ENCODE measurements around the gene ARL2. TPM values are rescaled to one million over a fixed set of nuclear protein-coding genes. Genes with fewer than 3 reads are reported as not detected.

ARL2 gene
- total RNA-seq, 1 experiment from 2014 or later, result 171 TPM

- H3K4me1 Mint-ChIP-seq, result peaks cover 21% of the 10 kb centered on the region
- CTCF ChIA-PET, result interaction anchor here (1.1 to 2.7 kb wide), 2 partner anchors 32 to 37 kb away, joined by 3 to 8 read pairs; partner anchors contain the start of gene ARL2
- ATAC-seq, result no peak
Measured at GRCh38 chr11:65045728-65046127, 31.8 kb downstream of the ARL2 start.

GRCh38 chr11:65047581-65048422 lies 33.8 kb downstream of the ARL2 start:
- H3K27ac Mint-ChIP-seq, result no peak overlapping the region
- ATAC-seq, result peak; percentile 54
- H3K27me3 Mint-ChIP-seq (ENCODE audit: low read depth), result no peaks in the 10 kb centered on the region
- H3K9me3 Mint-ChIP-seq, result no peaks in the 10 kb centered on the region
- peak overlapping the region; percentile 62 for H3K4me3 Mint-ChIP-seq
- ChIA-PET CTCF (interaction anchor here (0.6 to 1.3 kb wide), 8 partner anchors 9 to 307 kb away, joined by 3 to 8 read pairs (median 4); partner anchors contain the start of gene ARL2), POLR2A (no interaction called here)
- peaks cover 14% of the 10 kb centered on the region for H3K4me1 Mint-ChIP-seq
- H3K36me3 Mint-ChIP-seq, result peaks cover 5% of the 10 kb centered on the region
- DNase-seq (ENCODE audit: low spot score), result peak; percentile 47
- TF ChIP-seq ATF3 (CRISPR knock-in tag; conservative IDR thresholded peaks at IDR 0.05) (no peak), NR1H2 (CRISPR knock-in tag; IDR thresholded peaks at IDR 0.05) (no peak), GABPB1 (CRISPR knock-in tag; IDR thresholded peaks at IDR 0.05) (no peak), TEAD4 (CRISPR knock-in tag; IDR thresholded peaks at IDR 0.05) (no peak), PREB (CRISPR knock-in tag; IDR thresholded peaks at IDR 0.05; ENCODE audit: borderline replicate concordance) (no peak)
- TF ChIP-seq, protein P1, sequence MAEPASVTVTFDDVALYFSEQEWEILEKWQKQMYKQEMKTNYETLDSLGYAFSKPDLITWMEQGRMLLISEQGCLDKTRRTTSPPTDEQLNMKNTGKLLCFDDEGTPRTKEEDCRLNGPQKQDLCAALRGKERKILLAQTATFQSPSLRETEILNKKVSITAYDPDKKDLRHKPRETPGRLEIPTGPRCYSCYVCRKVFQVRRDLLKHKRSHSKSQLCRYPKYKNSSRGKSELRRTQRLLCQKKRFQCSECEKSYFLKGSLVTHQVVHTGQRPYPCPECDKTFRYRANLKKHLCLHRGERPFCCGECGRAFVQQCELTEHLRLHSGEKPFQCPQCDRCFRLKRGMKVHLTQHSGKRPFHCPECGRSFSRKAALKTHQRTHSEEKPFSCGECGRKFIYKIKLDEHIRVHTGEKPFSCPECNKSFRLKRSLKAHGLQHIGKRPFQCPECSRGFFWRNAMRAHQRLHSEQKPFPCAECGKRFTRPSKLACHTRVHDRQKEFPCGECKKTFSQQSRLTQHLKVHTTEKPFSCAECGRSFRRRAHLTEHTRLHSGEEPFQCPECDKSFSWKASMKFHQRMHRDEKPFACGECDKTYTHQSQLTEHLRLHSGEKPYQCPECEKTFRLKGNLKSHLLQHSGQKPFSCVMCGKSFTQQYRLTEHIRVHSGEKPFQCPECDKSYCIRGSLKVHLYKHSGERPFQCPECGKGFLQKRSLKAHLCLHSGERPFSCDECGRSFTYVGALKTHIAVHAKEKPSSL (CRISPR knock-in tag; conservative IDR thresholded peaks at IDR 0.05), result no peak
- TF ChIP-seq, protein P2, sequence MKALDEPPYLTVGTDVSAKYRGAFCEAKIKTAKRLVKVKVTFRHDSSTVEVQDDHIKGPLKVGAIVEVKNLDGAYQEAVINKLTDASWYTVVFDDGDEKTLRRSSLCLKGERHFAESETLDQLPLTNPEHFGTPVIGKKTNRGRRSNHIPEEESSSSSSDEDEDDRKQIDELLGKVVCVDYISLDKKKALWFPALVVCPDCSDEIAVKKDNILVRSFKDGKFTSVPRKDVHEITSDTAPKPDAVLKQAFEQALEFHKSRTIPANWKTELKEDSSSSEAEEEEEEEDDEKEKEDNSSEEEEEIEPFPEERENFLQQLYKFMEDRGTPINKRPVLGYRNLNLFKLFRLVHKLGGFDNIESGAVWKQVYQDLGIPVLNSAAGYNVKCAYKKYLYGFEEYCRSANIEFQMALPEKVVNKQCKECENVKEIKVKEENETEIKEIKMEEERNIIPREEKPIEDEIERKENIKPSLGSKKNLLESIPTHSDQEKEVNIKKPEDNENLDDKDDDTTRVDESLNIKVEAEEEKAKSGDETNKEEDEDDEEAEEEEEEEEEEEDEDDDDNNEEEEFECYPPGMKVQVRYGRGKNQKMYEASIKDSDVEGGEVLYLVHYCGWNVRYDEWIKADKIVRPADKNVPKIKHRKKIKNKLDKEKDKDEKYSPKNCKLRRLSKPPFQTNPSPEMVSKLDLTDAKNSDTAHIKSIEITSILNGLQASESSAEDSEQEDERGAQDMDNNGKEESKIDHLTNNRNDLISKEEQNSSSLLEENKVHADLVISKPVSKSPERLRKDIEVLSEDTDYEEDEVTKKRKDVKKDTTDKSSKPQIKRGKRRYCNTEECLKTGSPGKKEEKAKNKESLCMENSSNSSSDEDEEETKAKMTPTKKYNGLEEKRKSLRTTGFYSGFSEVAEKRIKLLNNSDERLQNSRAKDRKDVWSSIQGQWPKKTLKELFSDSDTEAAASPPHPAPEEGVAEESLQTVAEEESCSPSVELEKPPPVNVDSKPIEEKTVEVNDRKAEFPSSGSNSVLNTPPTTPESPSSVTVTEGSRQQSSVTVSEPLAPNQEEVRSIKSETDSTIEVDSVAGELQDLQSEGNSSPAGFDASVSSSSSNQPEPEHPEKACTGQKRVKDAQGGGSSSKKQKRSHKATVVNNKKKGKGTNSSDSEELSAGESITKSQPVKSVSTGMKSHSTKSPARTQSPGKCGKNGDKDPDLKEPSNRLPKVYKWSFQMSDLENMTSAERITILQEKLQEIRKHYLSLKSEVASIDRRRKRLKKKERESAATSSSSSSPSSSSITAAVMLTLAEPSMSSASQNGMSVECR (CRISPR knock-in tag; IDR thresholded peaks at IDR 0.05; ENCODE audit: borderline replicate concordance), result no peak

More at GRCh38 chr11:65045728-65046127, 31.8 kb downstream of the ARL2 start:
- no peaks in the 10 kb centered on the region for H3K27me3 Mint-ChIP-seq (ENCODE audit: low read depth)
- peaks cover 5% of the 10 kb centered on the region for H3K36me3 Mint-ChIP-seq
- POLR2A ChIA-PET, result no interaction called here
- TF ChIP-seq ZNF138 (CRISPR knock-in tag; conservative IDR thresholded peaks at IDR 0.05), result no peak
- TF ChIP-seq, protein P3, sequence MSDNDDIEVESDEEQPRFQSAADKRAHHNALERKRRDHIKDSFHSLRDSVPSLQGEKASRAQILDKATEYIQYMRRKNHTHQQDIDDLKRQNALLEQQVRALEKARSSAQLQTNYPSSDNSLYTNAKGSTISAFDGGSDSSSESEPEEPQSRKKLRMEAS (CRISPR knock-in tag; IDR thresholded peaks at IDR 0.05), result no peak
- TF ChIP-seq, protein P4, sequence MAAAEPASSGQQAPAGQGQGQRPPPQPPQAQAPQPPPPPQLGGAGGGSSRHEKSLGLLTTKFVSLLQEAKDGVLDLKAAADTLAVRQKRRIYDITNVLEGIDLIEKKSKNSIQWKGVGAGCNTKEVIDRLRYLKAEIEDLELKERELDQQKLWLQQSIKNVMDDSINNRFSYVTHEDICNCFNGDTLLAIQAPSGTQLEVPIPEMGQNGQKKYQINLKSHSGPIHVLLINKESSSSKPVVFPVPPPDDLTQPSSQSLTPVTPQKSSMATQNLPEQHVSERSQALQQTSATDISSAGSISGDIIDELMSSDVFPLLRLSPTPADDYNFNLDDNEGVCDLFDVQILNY (CRISPR knock-in tag; IDR thresholded peaks at IDR 0.05), result no peak
- TF ChIP-seq, protein P5, sequence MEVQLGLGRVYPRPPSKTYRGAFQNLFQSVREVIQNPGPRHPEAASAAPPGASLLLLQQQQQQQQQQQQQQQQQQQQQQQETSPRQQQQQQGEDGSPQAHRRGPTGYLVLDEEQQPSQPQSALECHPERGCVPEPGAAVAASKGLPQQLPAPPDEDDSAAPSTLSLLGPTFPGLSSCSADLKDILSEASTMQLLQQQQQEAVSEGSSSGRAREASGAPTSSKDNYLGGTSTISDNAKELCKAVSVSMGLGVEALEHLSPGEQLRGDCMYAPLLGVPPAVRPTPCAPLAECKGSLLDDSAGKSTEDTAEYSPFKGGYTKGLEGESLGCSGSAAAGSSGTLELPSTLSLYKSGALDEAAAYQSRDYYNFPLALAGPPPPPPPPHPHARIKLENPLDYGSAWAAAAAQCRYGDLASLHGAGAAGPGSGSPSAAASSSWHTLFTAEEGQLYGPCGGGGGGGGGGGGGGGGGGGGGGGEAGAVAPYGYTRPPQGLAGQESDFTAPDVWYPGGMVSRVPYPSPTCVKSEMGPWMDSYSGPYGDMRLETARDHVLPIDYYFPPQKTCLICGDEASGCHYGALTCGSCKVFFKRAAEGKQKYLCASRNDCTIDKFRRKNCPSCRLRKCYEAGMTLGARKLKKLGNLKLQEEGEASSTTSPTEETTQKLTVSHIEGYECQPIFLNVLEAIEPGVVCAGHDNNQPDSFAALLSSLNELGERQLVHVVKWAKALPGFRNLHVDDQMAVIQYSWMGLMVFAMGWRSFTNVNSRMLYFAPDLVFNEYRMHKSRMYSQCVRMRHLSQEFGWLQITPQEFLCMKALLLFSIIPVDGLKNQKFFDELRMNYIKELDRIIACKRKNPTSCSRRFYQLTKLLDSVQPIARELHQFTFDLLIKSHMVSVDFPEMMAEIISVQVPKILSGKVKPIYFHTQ (CRISPR knock-in tag; IDR thresholded peaks at IDR 0.05), result no peak
- TF ChIP-seq ZNF219 (CRISPR knock-in tag; IDR thresholded peaks at IDR 0.05; ENCODE audit: borderline replicate concordance), result no peak
- TF ChIP-seq ZNF423 (CRISPR knock-in tag; IDR thresholded peaks at IDR 0.05), result no peak
- TF ChIP-seq PREB (CRISPR knock-in tag; IDR thresholded peaks at IDR 0.05; ENCODE audit: borderline replicate concordance), result no peak
- no peak for TF ChIP-seq GRHL2 (CRISPR knock-in tag; IDR thresholded peaks at IDR 0.05; ENCODE audit: insufficient replicate concordance, severe bottlenecking)
- no peak for TF ChIP-seq JAZF1 (CRISPR knock-in tag; IDR thresholded peaks at IDR 0.05)
- no peak for TF ChIP-seq KAT7 (CRISPR knock-in tag; IDR thresholded peaks at IDR 0.05; ENCODE audit: borderline replicate concordance)
- no peaks in the 10 kb centered on the region for H3K9me3 Mint-ChIP-seq
- H3K4me3 Mint-ChIP-seq, result no peak overlapping the region
- H3K27ac Mint-ChIP-seq, result no peak overlapping the region
- DNase-seq (ENCODE audit: low spot score), result no peak

Data from WTC11 (cell line).